CD4-positive, alpha-beta T cell (primary cell): ENCODE data around the gene KCNAB2. TPM values are rescaled to one million over a fixed set of nuclear protein-coding genes. Genes with fewer than 3 reads are reported as not detected.

Experiments
- ATAC-seq: fragments of 200-7000 bp; cut with Tn5 transposase; one replicate; pipeline ENCODE4 v1.10.0; 2022; ENCODE audit warnings: mild to moderate bottlenecking; ENCODE audit not compliant: poor library complexity
- CTCF ChIA-PET: fragments of 350-600 bp; sonication (Branson Sonifier 250); formaldehyde crosslinking; loops from one replicate; lab custom pipeline; 2021; ENCODE audit warnings: antibody characterized with exemption, inconsistent platforms; lab: Charles Lee
- POLR2A ChIA-PET: fragments of 350-600 bp; sonication (Branson Sonifier 250); formaldehyde crosslinking; loops from one replicate; lab custom pipeline; 2021; ENCODE audit warnings: antibody characterized with exemption, inconsistent platforms; lab: Charles Lee
- DNase-seq, 14 experiments: peaks; one replicate each; pipeline ENCODE4 v3.0.0-alpha.2; 2013 to 2020; ENCODE audit warnings: mixed read lengths in 2 of 14
- H3K27ac ChIP-seq, 2 donors: one replicate each; pipeline versions ENCODE4 v1.5.1 to v1.7.0; 2013; ENCODE audit warnings: low read length in 2 of 2, low read depth in 1 of 2, mild to moderate bottlenecking in 1 of 2
- H3K27me3 ChIP-seq, 2 experiments: 1 replicate in 1 of 2; 2 replicates in 1 of 2; pipeline versions ENCODE4 v1.6.1 to v1.7.0; 2013; ENCODE audit warnings: low read length in 2 of 2, control low read depth in 1 of 2, mild to moderate bottlenecking in 1 of 2, moderate library complexity in 1 of 2; ENCODE audit not compliant: insufficient read depth in 2 of 2, control insufficient read depth in 1 of 2
- H3K36me3 ChIP-seq: one replicate; pipeline ENCODE4 v1.6.1; 2013; ENCODE audit warnings: low read length, control low read depth; ENCODE audit not compliant: insufficient read depth
- H3K4me1 ChIP-seq: one replicate; pipeline ENCODE4 v1.6.1; 2013; ENCODE audit warnings: low read length, control low read depth; ENCODE audit not compliant: insufficient read depth
- H3K4me3 ChIP-seq: one replicate; pipeline ENCODE4 v1.5.1; 2013; ENCODE audit warnings: mild to moderate bottlenecking, low read length, moderate library complexity
- H3K9me3 ChIP-seq, 2 experiments: 1 replicate in 1 of 2; 2 replicates in 1 of 2; pipeline versions ENCODE4 v1.6.1 to v1.7.0; 2013; ENCODE audit warnings: low read length in 2 of 2, mild to moderate bottlenecking in 2 of 2, control low read depth in 1 of 2, moderate library complexity in 1 of 2; ENCODE audit not compliant: control insufficient read depth in 1 of 2, insufficient read depth in 1 of 2
- H3K27ac Mint-ChIP-seq: one replicate; pipeline ENCODE4 v1.8.0; 2020; ENCODE audit warnings: mixed read lengths
- H3K27me3 Mint-ChIP-seq: one replicate; pipeline ENCODE4 v1.8.0; 2021; ENCODE audit warnings: mixed read lengths
- H3K36me3 Mint-ChIP-seq: one replicate; pipeline ENCODE4 v1.8.0; 2021; ENCODE audit warnings: low read depth, mixed read lengths
- H3K4me1 Mint-ChIP-seq: one replicate; pipeline ENCODE4 v1.8.0; 2021; ENCODE audit warnings: low read depth, mixed read lengths
- H3K4me3 Mint-ChIP-seq: one replicate; pipeline ENCODE4 v1.8.0; 2020; ENCODE audit warnings: mild to moderate bottlenecking, mixed read lengths
- H3K9me3 Mint-ChIP-seq: one replicate; pipeline ENCODE4 v1.8.0; 2020; ENCODE audit warnings: mixed read lengths
- intact Hi-C, 2 experiments: fragments of 100-400 bp; cut with DNase I in 1 of 2; cut with micrococcal nuclease in 1 of 2; formaldehyde crosslinking; loops; one replicate each; pipeline versions ENCODE4 v1.15.1 to v1.9.0; 2023 to 2025; cut with DNase I, micrococcal nuclease
- total RNA-seq, 174 experiments: library from RNA in 2 of 174; stranded (reverse) in 2 of 174; gene quantifications; one replicate each; pipeline ENCODE4 v1.2.3 and lab custom pipeline; 2021 to 2026
- TF ChIP-seq, protein P1 (sequence below): fragments of 200-600 bp; IDR thresholded peaks from one replicate; pipeline ENCODE4 v1.8.0; 2022; ENCODE audit warnings: antibody characterized with exemption, mild to moderate bottlenecking

KCNAB2 gene
- total RNA-seq, 2 experiments from 2014 or later, result 147 to 155 TPM

DNA sequence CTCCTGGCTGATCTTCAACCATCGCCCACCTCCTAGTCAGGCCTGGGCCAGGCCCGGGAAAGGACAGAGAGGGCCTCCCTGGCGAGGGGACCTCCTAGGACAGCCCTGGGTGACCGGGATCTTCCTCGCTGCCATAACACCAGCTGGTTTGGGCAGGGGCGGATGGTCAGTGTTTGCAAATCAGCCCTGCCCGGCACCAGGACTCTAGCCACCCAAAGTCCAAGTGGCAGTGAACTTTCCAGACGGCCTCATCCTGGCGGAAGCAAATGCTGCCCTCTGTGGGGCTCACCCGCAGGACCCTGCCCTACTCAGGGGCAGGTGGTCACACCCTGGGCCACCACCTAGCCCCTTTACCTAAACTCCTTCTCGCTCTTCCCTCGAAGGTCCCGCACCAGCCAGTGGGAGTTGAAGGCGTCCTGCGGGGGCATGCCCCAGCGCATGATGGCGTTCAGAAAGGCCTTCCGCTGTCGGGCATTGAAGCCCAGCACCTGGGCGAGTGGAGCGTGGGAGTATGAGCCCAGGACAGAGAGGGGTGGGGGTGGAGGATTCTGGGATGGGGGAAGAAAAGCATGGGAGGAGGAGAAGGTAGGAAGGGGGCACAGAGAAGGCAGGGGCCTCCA, 79.2 kb downstream of the KCNAB2 start:
- Histone ChIP-seq H3K4me1 (peaks cover 15% of the 10 kb centered on the region), H3K27ac (no peak overlapping the region), H3K9me3 (no peaks in the 10 kb centered on the region), H3K36me3 (no peaks in the 10 kb centered on the region), H3K4me3 (no peak overlapping the region), H3K27me3 (no peaks in the 10 kb centered on the region)
- Mint-ChIP-seq H3K27me3 (peaks cover 4% of the 10 kb centered on the region), H3K36me3 (no peaks in the 10 kb centered on the region), H3K9me3 (no peaks in the 10 kb centered on the region), H3K27ac (no peak overlapping the region), H3K4me1 (peaks cover 5% of the 10 kb centered on the region), H3K4me3 (no peak overlapping the region)
- POLR2A ChIA-PET, result no interaction called here
- intact Hi-C loops, result no loop called here
- DNase-seq (peak in 1 of 14 experiments; percentile 10), ATAC-seq (no peak)
- TF ChIP-seq, protein P1, sequence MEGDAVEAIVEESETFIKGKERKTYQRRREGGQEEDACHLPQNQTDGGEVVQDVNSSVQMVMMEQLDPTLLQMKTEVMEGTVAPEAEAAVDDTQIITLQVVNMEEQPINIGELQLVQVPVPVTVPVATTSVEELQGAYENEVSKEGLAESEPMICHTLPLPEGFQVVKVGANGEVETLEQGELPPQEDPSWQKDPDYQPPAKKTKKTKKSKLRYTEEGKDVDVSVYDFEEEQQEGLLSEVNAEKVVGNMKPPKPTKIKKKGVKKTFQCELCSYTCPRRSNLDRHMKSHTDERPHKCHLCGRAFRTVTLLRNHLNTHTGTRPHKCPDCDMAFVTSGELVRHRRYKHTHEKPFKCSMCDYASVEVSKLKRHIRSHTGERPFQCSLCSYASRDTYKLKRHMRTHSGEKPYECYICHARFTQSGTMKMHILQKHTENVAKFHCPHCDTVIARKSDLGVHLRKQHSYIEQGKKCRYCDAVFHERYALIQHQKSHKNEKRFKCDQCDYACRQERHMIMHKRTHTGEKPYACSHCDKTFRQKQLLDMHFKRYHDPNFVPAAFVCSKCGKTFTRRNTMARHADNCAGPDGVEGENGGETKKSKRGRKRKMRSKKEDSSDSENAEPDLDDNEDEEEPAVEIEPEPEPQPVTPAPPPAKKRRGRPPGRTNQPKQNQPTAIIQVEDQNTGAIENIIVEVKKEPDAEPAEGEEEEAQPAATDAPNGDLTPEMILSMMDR, result no peak
- CTCF ChIA-PET, result no interaction called here

DNA sequence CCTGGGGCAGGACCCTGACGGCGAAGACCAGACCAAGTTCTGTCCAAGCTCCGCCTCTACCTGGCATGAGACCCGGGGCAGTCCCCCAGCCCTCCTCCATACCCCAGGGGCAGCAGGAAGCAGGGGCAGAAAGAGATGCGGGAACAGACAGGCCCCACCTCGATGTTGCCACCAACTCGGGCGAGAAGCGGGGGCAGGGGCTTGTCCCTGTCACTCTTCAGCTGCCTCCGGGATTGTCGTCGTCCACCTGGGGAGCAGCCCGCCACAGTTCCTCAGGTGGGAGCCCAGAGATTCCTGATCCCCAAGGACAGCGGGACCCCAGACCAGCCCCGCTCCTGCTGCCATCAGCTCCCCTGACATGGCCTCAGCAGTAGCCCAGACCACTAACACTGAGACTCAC, 79.7 kb downstream of the KCNAB2 start:
- H3K27me3 ChIP-seq, result no peaks in the 10 kb centered on the region
- H3K4me1 ChIP-seq, result peaks cover 15% of the 10 kb centered on the region
- ChIA-PET CTCF (no interaction called here), POLR2A (no interaction called here)
- intact Hi-C loops, result no loop called here
- no peaks in the 10 kb centered on the region for H3K36me3 ChIP-seq
- no peak overlapping the region for H3K27ac Mint-ChIP-seq
- H3K36me3 Mint-ChIP-seq, result no peaks in the 10 kb centered on the region
- no peak overlapping the region for H3K27ac ChIP-seq
- H3K9me3 Mint-ChIP-seq, result no peaks in the 10 kb centered on the region
- no peak overlapping the region for H3K4me3 ChIP-seq
- peaks cover 5% of the 10 kb centered on the region for H3K4me1 Mint-ChIP-seq
- no peak overlapping the region for H3K4me3 Mint-ChIP-seq
- DNase-seq (peak in 1 of 14 experiments; percentile 15), ATAC-seq (no peak)
- TF ChIP-seq, protein P1, result no peak
- no peaks in the 10 kb centered on the region for H3K9me3 ChIP-seq
- H3K27me3 Mint-ChIP-seq, result peaks cover 4% of the 10 kb centered on the region

DNA sequence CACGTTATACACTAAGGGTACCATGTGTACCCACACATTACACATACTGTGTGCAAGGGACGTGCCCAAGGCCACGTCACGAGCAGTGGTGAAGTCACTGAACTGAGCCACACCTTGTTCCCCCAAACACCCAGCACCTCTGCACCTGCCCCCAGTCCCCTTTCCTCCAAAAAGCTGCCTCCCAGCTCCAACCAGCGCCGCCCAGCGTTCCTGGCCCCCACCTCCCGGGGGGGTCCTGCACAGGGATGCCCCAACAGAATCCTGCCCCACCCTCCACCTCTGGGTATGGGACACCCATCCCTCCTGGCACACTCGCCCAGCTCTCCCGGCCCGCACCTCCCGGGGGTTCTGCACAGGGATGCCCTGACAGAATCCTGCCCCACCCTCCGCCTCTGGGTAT, 80.3 kb downstream of the KCNAB2 start:
- intact Hi-C loops, result no loop called here
- H3K9me3 ChIP-seq, result no peaks in the 10 kb centered on the region
- CTCF ChIA-PET, result no interaction called here
- peaks cover 15% of the 10 kb centered on the region for H3K4me1 ChIP-seq
- no peaks in the 10 kb centered on the region for H3K27me3 ChIP-seq
- TF ChIP-seq, protein P1, result no peak
- H3K4me1 Mint-ChIP-seq, result peaks cover 5% of the 10 kb centered on the region
- H3K36me3 ChIP-seq, result no peaks in the 10 kb centered on the region
- no peak for ATAC-seq
- POLR2A ChIA-PET, result no interaction called here
- H3K9me3 Mint-ChIP-seq, result no peaks in the 10 kb centered on the region
- no peak overlapping the region for H3K4me3 Mint-ChIP-seq
- H3K27ac ChIP-seq, result no peak overlapping the region
- H3K27ac Mint-ChIP-seq, result no peak overlapping the region
- H3K36me3 Mint-ChIP-seq, result no peaks in the 10 kb centered on the region
- DNase-seq, result no peak
- H3K4me3 ChIP-seq, result no peak overlapping the region
- H3K27me3 Mint-ChIP-seq, result peaks cover 4% of the 10 kb centered on the region
